H1 (cell line): Measurements from ENCODE around the gene MCCD1. TPM values are rescaled to one million over a fixed set of nuclear protein-coding genes. Genes with fewer than 3 reads are reported as not detected.
"Not testable (repeated sequence)": the region's sequence is repeated elsewhere in the genome, so short reads cannot be mapped to it uniquely, and the experiment has no call there.

Source experiments
- CTCF ChIA-PET: fragments of 300-600 bp; sonication (Branson Sonifier 250); formaldehyde crosslinking; loops from one replicate; lab custom pipeline; 2021; ENCODE audit not compliant: partially characterized antibody; lab: Charles Lee
- POLR2A ChIA-PET: fragments of 300-600 bp; sonication (Branson Sonifier 250); formaldehyde crosslinking; loops from one replicate; lab custom pipeline; 2021; ENCODE audit warnings: inconsistent platforms; ENCODE audit not compliant: partially characterized antibody; lab: Charles Lee
- DNase-seq, 2 experiments: peaks; one replicate each; pipeline versions ENCODE4 v3.0.0 to v3.0.0-alpha.2; 2010 to 2022; ENCODE audit warnings: low spot score in 2 of 2, low read depth in 1 of 2, mixed read lengths in 1 of 2
- FAIRE-seq: peaks from 2 replicates; lab custom pipeline; 2011; peaks lifted over from hg19 to GRCh38; lab: Jason Lieb, UNC
- H2AFZ ChIP-seq: 2 replicates; pipeline ENCODE4 v1.8.1; 2012; ENCODE audit warnings: low read length, inconsistent platforms
- H2AK5ac ChIP-seq: 2 replicates; pipeline ENCODE4 v1.6.1; 2013; ENCODE audit warnings: low read depth, low read length
- H2BK120ac ChIP-seq: replicated peaks from 2 replicates; pipeline ENCODE3; 2013; ENCODE audit warnings: low read depth, low read length, inconsistent platforms
- H2BK12ac ChIP-seq: 2 replicates; pipeline ENCODE4 v1.6.1; 2013; ENCODE audit warnings: low read depth, low read length
- H2BK15ac ChIP-seq: 2 replicates; pipeline ENCODE4 v1.6.1; 2013; ENCODE audit warnings: low read length
- H2BK20ac ChIP-seq: 2 replicates; pipeline ENCODE4 v1.6.1; 2013; ENCODE audit warnings: low read length
- H2BK5ac ChIP-seq: 2 replicates; pipeline ENCODE4 v1.6.1; 2013; ENCODE audit warnings: low read depth, low read length
- H3K14ac ChIP-seq: 2 replicates; pipeline ENCODE4 v1.6.1; 2013; ENCODE audit warnings: inconsistent platforms; ENCODE audit not compliant: insufficient read length
- H3K18ac ChIP-seq: 2 replicates; pipeline ENCODE4 v1.6.1; 2013; ENCODE audit warnings: low read length; ENCODE audit errors: extremely low read depth
- H3K23ac ChIP-seq: 2 replicates; pipeline ENCODE4 v1.6.1; 2013; ENCODE audit warnings: inconsistent platforms; ENCODE audit not compliant: insufficient read length
- H3K23me2 ChIP-seq: 2 replicates; pipeline ENCODE4 v1.6.1; 2013; ENCODE audit warnings: low read depth, low read length
- H3K27ac ChIP-seq: 2 replicates; pipeline ENCODE4 v1.6.1; 2011; ENCODE audit warnings: low read depth, low read length, inconsistent platforms
- H3K27me3 ChIP-seq, 4 experiments: replicated peaks in 1 of 4; 1 replicate in 1 of 4; 2 replicates in 3 of 4; pipeline versions ENCODE4 v1.6.1 to v1.8.1; 2011 to 2013; ENCODE audit warnings: low read length in 3 of 4, mild to moderate bottlenecking in 3 of 4, inconsistent platforms in 2 of 4, mixed read lengths in 2 of 4, moderate library complexity in 1 of 4; ENCODE audit not compliant: control insufficient read depth in 3 of 4, insufficient read depth in 3 of 4; ENCODE audit errors: extremely low read depth in 1 of 4
- H3K36me3 ChIP-seq, 4 experiments: 2 replicates each; pipeline versions ENCODE4 v1.6.1 to v1.8.1; 2011 to 2013; ENCODE audit warnings: mild to moderate bottlenecking in 4 of 4, low read length in 3 of 4, moderate library complexity in 2 of 4, control low read depth in 1 of 4, inconsistent platforms in 1 of 4; ENCODE audit not compliant: insufficient read depth in 4 of 4, control insufficient read depth in 2 of 4
- H3K4ac ChIP-seq: replicated peaks from 2 replicates; pipeline ENCODE3; 2013; ENCODE audit warnings: low read length, low read depth, mixed read lengths, inconsistent platforms; ENCODE audit not compliant: insufficient read length
- H3K4me1 ChIP-seq, 4 experiments: replicated peaks in 1 of 4; 1 replicate in 1 of 4; 2 replicates in 3 of 4; pipeline versions ENCODE4 v1.6.1 to v1.8.1; 2011 to 2013; ENCODE audit warnings: low read length in 3 of 4, inconsistent platforms in 2 of 4, mixed read lengths in 1 of 4; ENCODE audit not compliant: insufficient read depth in 4 of 4, control insufficient read depth in 3 of 4
- H3K4me2 ChIP-seq, 2 experiments: 2 replicates each; pipeline versions ENCODE4 v1.6.1 to v1.8.1; 2011 to 2013; ENCODE audit warnings: low read depth in 2 of 2, low read length in 2 of 2, control low read depth in 1 of 2, inconsistent platforms in 1 of 2, mild to moderate bottlenecking in 1 of 2; ENCODE audit not compliant: insufficient read depth in 1 of 2
- H3K4me3 ChIP-seq, 4 experiments: fragments of 200-600, 300-600 bp in 1 of 4; sonication (generic), shearing (Covaris generic), sonication (Bioruptor Twin) in 1 of 4; 2 replicates each; pipeline versions ENCODE4 v1.5.1 to v1.8.1; 2011 to 2016; ENCODE audit warnings: low read length in 4 of 4, low read depth in 3 of 4, control low read depth in 2 of 4, inconsistent platforms in 2 of 4, mild to moderate bottlenecking in 2 of 4, mixed read lengths in 1 of 4, moderate library complexity in 1 of 4; ENCODE audit not compliant: insufficient read depth in 2 of 4; ENCODE audit errors: extremely low read depth in 1 of 4
- H3K56ac ChIP-seq: replicated peaks from 2 replicates; pipeline ENCODE3; 2013; ENCODE audit warnings: low read depth, mild to moderate bottlenecking, mixed read lengths, low read length, inconsistent platforms; ENCODE audit not compliant: insufficient read length
- H3K79me1 ChIP-seq: 2 replicates; pipeline ENCODE4 v1.6.1; 2013; ENCODE audit warnings: low read depth, low read length, control low read depth
- H3K79me2 ChIP-seq, 2 experiments: 2 replicates each; pipeline versions ENCODE4 v1.6.1 to v1.8.1; 2012 to 2013; ENCODE audit warnings: low read length in 2 of 2, mild to moderate bottlenecking in 2 of 2, inconsistent platforms in 1 of 2; ENCODE audit not compliant: insufficient read depth in 2 of 2, control insufficient read depth in 1 of 2
- H3K9ac ChIP-seq, 4 experiments: replicated peaks in 1 of 4; 1 replicate in 1 of 4; 2 replicates in 3 of 4; pipeline versions ENCODE4 v1.6.1 to v1.8.1; 2011 to 2013; ENCODE audit warnings: low read depth in 3 of 4, low read length in 3 of 4, control low read depth in 2 of 4, mild to moderate bottlenecking in 2 of 4, moderate library complexity in 2 of 4, inconsistent platforms in 1 of 4; ENCODE audit errors: extremely low read depth in 1 of 4
- H3K9me3 ChIP-seq, 2 experiments: 2 replicates each; pipeline versions ENCODE4 v1.6.1 to v1.8.1; 2012 to 2013; ENCODE audit warnings: mild to moderate bottlenecking in 2 of 2, moderate library complexity in 2 of 2, control low read depth in 1 of 2, inconsistent platforms in 1 of 2, low read depth in 1 of 2, low read length in 1 of 2, mixed read lengths in 1 of 2; ENCODE audit not compliant: insufficient read depth in 2 of 2
- H4K20me1 ChIP-seq, 2 experiments: replicated peaks in 1 of 2; 2 replicates each; pipeline versions ENCODE3 to v1.8.1; 2011 to 2013; ENCODE audit warnings: inconsistent platforms in 2 of 2, low read length in 2 of 2, mild to moderate bottlenecking in 1 of 2; ENCODE audit not compliant: insufficient read depth in 2 of 2, control insufficient read depth in 1 of 2
- H4K5ac ChIP-seq: 2 replicates; pipeline ENCODE4 v1.6.1; 2013; ENCODE audit warnings: low read length, low read depth, mixed read lengths, inconsistent platforms; ENCODE audit not compliant: insufficient read length
- H4K8ac ChIP-seq: 2 replicates; pipeline ENCODE4 v1.8.0; 2013; ENCODE audit warnings: mild to moderate bottlenecking, moderate library complexity, low read length, inconsistent platforms; ENCODE audit not compliant: insufficient read depth; ENCODE audit errors: extremely low read depth
- H4K91ac ChIP-seq: replicated peaks from 2 replicates; pipeline ENCODE3; 2013; ENCODE audit warnings: low read length, mixed read lengths, inconsistent platforms; ENCODE audit not compliant: insufficient read length
- WGBS, 2 experiments: shearing (Covaris generic) in 1 of 2; methylation state at CpG; one replicate each; pipeline versions ENCODE4 v1.1.6 to v1.1.7; 2013 to 2015; ENCODE audit warnings: low lambda C conversion rate in 2 of 2, mixed read lengths in 2 of 2, inconsistent platforms in 1 of 2, low coverage in 1 of 2, missing lambda C conversion rate in 1 of 2; ENCODE audit not compliant: insufficient replicate concordance in 2 of 2, insufficient coverage in 1 of 2, insufficient read length in 1 of 2; ENCODE audit errors: extremely low coverage in 1 of 2, missing lambda C conversion rate in 1 of 2; 5-methylcytosine and 5-hydroxymethylcytosine counted together
- polyA plus RNA-seq, 7 experiments: library from polyadenylated mRNA; depleted of rRNA in 3 of 7; stranded (reverse) in 5 of 7; unstranded in 2 of 7; fragments of >200 nt in 5 of 7; fragments of 200-250 nt in 2 of 7; gene quantifications; 1 replicate in 5 of 7; 2 replicates in 1 of 7; 4 replicates in 1 of 7; pipeline versions ENCODE4 v1.2.1 to v1.2.3, GENCODE V29; 2011 to 2013; ENCODE audit warnings: missing spikeins in 2 of 7, mixed read lengths in 2 of 7
- total RNA-seq: library from RNA; stranded (reverse); fragmentation: NEBNext Ultra II Directional; extraction: Animal tissue kit (Norgen Biotek cat#: 25700); gene quantifications from 2 replicates; pipeline ENCODE4 v1.2.1, GENCODE V29; 2021

Gene MCCD1
- total and polyA plus RNA-seq, 2 of the 8 experiments (the other 6 are each of a cell fraction or from before 2014, with no cell fraction given): not detected

- H2AK5ac ChIP-seq, H3K23me2 ChIP-seq, H2BK12ac ChIP-seq, H3K27ac ChIP-seq, H4K8ac ChIP-seq, H2BK20ac ChIP-seq, H3K9me3 ChIP-seq, H3K79me1 ChIP-seq, DNase-seq, H3K79me2 ChIP-seq, H4K91ac ChIP-seq, H2AFZ ChIP-seq, FAIRE-seq, H3K23ac ChIP-seq, H2BK5ac ChIP-seq, H3K18ac ChIP-seq, H4K5ac ChIP-seq, H2BK15ac ChIP-seq, H2BK120ac ChIP-seq, H3K36me3 ChIP-seq, H4K20me1 ChIP-seq, H3K56ac ChIP-seq, H3K14ac ChIP-seq, H3K4ac ChIP-seq, H3K9ac ChIP-seq: not testable (repeated sequence)
- peaks cover 0 to 11% (median 8%) of the 10 kb centered on the region in 4 experiments; a peak in 5 of 7 replicates for H3K27me3 ChIP-seq
- ChIA-PET POLR2A (interaction anchor here (2.4 to 8.2 kb wide), 2 partner anchors 38 to 49 kb away, joined by 22 to 136 read pairs; partner anchors contain the start of genes ATP6V1G2, DDX39B and NFKBIL1), CTCF (interaction anchor here (0.6 to 1.8 kb wide), 9 partner anchors 13 to 712 kb away, joined by 3 to 8 read pairs (median 4); no protein-coding TSS in a partner anchor)
- peak overlapping the region in 1 of 2 experiments; percentile 82; a peak in 2 of 4 replicates for H3K4me2 ChIP-seq
- peaks cover 0 to 12% (median 4%) of the 10 kb centered on the region in 4 experiments; a peak in 6 of 7 replicates for H3K4me1 ChIP-seq
- WGBS, 2 experiments: 6 to 100% methylated on average over 2 of the region's 2 CpGs
- peak overlapping the region in 3 of 4 experiments; percentile 58 to 70 (median 69); a peak in 4 of 8 replicates for H3K4me3 ChIP-seq
Observed at GRCh38 chr6:31493550-31493874, 35.2 kb upstream of the MCCD1 start.
